Measurements from ENCODE around the gene IFNL1.

The IFNL1 gene

DNA sequence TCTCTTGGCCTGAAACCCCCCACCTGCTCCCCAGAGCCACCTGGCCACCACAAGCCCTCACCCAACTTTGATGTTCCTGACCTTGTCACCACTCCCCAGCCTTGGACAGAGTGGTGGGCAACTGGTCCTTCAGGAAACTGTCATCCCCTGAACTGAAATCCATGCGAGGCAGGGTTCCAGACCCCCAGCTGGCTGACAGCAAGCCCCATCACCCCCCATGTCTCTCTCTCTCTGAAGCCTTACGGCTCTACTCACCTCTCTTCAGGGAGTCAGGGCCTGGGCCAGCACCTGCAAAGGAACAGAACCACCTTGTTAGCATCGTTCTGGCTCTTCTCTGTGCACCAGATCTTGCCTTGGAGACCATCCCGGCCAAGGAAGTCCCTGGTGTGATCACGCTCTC lies 21.9 kb downstream of the IFNL1 start:
- DNase-seq (ENCODE audit: low spot score): no peak
- in situ Hi-C loops (cut with MboI; ENCODE audit: low sequenced_read_pairs, unreplicated experiment): no loop called here
- TF ChIP-seq, protein P1, sequence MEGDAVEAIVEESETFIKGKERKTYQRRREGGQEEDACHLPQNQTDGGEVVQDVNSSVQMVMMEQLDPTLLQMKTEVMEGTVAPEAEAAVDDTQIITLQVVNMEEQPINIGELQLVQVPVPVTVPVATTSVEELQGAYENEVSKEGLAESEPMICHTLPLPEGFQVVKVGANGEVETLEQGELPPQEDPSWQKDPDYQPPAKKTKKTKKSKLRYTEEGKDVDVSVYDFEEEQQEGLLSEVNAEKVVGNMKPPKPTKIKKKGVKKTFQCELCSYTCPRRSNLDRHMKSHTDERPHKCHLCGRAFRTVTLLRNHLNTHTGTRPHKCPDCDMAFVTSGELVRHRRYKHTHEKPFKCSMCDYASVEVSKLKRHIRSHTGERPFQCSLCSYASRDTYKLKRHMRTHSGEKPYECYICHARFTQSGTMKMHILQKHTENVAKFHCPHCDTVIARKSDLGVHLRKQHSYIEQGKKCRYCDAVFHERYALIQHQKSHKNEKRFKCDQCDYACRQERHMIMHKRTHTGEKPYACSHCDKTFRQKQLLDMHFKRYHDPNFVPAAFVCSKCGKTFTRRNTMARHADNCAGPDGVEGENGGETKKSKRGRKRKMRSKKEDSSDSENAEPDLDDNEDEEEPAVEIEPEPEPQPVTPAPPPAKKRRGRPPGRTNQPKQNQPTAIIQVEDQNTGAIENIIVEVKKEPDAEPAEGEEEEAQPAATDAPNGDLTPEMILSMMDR (IDR thresholded peaks at IDR 0.05; ENCODE audit: borderline replicate concordance, control extremely low read depth, extremely low read depth, insufficient read depth, missing control alignments): no peak

DNA sequence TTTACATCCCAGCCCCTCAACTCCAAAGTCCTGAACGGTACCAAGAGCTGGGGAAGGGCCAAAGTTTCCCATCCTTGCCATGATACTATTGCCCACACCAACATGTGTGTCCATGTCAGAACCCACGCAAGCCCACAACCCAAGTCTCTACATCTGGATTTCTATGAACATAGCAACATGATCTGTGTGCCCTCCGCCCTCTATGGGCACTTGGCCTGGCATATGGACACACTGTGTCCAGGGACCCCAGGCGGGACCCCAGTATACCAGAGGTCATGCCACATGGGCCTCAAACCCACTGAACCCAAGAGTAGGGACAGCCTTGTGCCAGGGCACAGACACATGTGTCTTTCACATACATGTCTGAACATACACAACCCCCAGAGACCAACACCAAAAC lies 22.5 kb downstream of the IFNL1 start:
- TF ChIP-seq, protein P1 (IDR thresholded peaks at IDR 0.05; ENCODE audit: borderline replicate concordance, control extremely low read depth, extremely low read depth, insufficient read depth, missing control alignments): no peak
- DNase-seq (ENCODE audit: low spot score): no peak
- in situ Hi-C loops (cut with MboI; ENCODE audit: low sequenced_read_pairs, unreplicated experiment): no loop called here

DNA sequence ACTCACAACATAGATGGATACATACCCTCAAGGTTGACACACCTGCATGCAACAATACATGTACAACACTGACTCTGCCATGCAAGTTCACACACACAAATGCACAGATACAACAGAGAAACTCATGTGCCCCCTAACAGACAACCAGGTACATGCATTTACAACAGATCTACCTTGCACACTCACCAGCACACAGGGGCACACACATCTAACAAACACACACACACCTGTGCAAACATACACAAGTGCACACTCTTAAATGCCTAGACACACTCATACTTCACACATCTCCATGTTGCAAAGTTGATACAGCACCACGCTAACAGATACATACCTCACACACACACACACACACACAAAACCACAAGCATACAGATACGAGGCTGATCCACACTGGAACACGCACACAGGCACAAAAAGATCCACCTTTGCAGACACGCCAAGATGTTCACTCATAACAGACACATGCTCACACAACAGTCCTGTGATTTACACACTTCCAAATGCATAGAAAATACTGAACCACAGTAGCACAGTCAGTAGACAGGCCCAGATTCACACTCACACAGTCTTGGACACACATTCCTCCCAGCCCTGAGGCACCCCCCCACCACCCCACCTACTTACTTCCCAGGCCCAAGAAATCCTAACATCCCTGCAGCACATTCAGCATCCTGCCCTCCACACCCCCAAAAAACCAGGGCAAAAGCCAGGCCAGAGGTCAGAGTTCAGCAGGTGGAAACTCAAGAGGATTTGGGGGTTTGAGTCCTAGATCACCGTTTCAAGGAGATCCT lies 23.1 kb downstream of the IFNL1 start:
- TF ChIP-seq, protein P1 (IDR thresholded peaks at IDR 0.05; ENCODE audit: borderline replicate concordance, control extremely low read depth, extremely low read depth, insufficient read depth, missing control alignments): no peak
- in situ Hi-C loops (cut with MboI; ENCODE audit: low sequenced_read_pairs, unreplicated experiment): no loop called here
- no peak for DNase-seq (ENCODE audit: low spot score)

DNA sequence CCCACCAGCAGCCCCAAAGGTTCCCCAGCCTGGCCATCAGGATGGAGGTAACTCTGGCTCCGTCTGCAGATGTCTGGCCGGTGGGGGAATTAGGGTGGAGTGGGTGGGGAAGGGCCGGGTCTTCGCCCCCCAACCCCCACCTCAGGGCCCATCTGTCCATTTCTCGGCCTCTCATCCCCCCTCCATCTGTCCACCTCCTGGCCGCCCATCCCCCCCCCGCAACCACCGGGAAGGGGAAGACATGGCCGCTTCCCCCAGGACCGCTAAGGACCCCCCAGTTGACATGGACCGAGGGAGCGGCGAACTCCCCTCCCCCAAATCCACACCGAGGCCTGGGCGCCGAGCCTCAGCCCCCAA lies 23.7 kb downstream of the IFNL1 start:
- in situ Hi-C loops (cut with MboI; ENCODE audit: low sequenced_read_pairs, unreplicated experiment): no loop called here
- no peak for DNase-seq (ENCODE audit: low spot score)
- TF ChIP-seq, protein P1 (IDR thresholded peaks at IDR 0.05; ENCODE audit: borderline replicate concordance, control extremely low read depth, extremely low read depth, insufficient read depth, missing control alignments): no peak

- in situ Hi-C loops (cut with MboI; ENCODE audit: low sequenced_read_pairs, unreplicated experiment): no loop called here
- TF ChIP-seq, protein P1 (IDR thresholded peaks at IDR 0.05; ENCODE audit: borderline replicate concordance, control extremely low read depth, extremely low read depth, insufficient read depth, missing control alignments): no peak
- no peak for DNase-seq (ENCODE audit: low spot score)
Measured at GRCh38 chr19:39321117-39321831, 25.1 kb downstream of the IFNL1 start.

- in situ Hi-C loops (cut with MboI; ENCODE audit: low sequenced_read_pairs, unreplicated experiment): no loop called here
- TF ChIP-seq, protein P1 (IDR thresholded peaks at IDR 0.05; ENCODE audit: borderline replicate concordance, control extremely low read depth, extremely low read depth, insufficient read depth, missing control alignments): no peak
- no peak for DNase-seq (ENCODE audit: low spot score)
Measured at GRCh38 chr19:39321832-39322176, 25.6 kb downstream of the IFNL1 start.

All from GM13976 (cell line).